PC-9 (cell line): ENCODE data around the gene AGPAT3.

Experiments
- CTCF ChIP-seq: fragments of 200-600 bp; sonication (generic); conservative IDR thresholded peaks from 2 replicates; pipeline ENCODE4 v1.6.1; 2017; ENCODE audit warnings: mixed run types, antibody characterized with exemption, mild to moderate bottlenecking, moderate library complexity
- EZH2 ChIP-seq: fragments of 200-600 bp; sonication (generic); IDR thresholded peaks from 2 replicates; pipeline ENCODE4 v1.8.0; 2017; ENCODE audit warnings: antibody characterized with exemption, low read depth

GRCh38 chr21:44018813-44019567 lies 154.0 kb downstream of the AGPAT3 start:
- TF ChIP-seq CTCF = no peak
- TF ChIP-seq EZH2 = no peak
